ELR (cell line): ENCODE data around the gene FARP2.

Experiments used
- DNase-seq: peaks from one replicate; pipeline ENCODE4 v3.0.0-alpha.2; 2015; ENCODE audit warnings: low read depth

FARP2 gene

GRCh38 chr2:241459520-241459919, 103.4 kb downstream of the FARP2 start:
- DNase-seq, result no peak

GRCh38 chr2:241460631-241461030, 104.5 kb downstream of the FARP2 start:
- DNase-seq, result no peak

- no peak for DNase-seq
Observed at GRCh38 chr2:241461693-241462677, 105.9 kb downstream of the FARP2 start.

- DNase-seq, result no peak
Observed at GRCh38 chr2:241463276-241464135, 107.4 kb downstream of the FARP2 start.

GRCh38 chr2:241465543-241465942, 109.5 kb downstream of the FARP2 start:
- no peak for DNase-seq

- no peak for DNase-seq
Observed at GRCh38 chr2:241466230-241466629, 110.1 kb downstream of the FARP2 start.

GRCh38 chr2:241467777-241468475, 111.8 kb downstream of the FARP2 start:
- DNase-seq, result no peak

- no peak for DNase-seq
Observed at GRCh38 chr2:241468476-241468781, 112.3 kb downstream of the FARP2 start.

GRCh38 chr2:241469746-241470145, 113.7 kb downstream of the FARP2 start:
- DNase-seq, result no peak

GRCh38 chr2:241473399-241473798, 117.3 kb downstream of the FARP2 start:
- no peak for DNase-seq

GRCh38 chr2:241475267-241475666, 119.2 kb downstream of the FARP2 start:
- no peak for DNase-seq

GRCh38 chr2:241478166-241478565, 122.1 kb downstream of the FARP2 start:
- no peak for DNase-seq

GRCh38 chr2:241479026-241479898, 123.2 kb downstream of the FARP2 start:
- DNase-seq, result no peak

- no peak for DNase-seq
Observed at GRCh38 chr2:241481687-241482086, 125.6 kb downstream of the FARP2 start.

- DNase-seq, result no peak
Observed at GRCh38 chr2:241482126-241482955, 126.3 kb downstream of the FARP2 start.

- DNase-seq, result no peak
Observed at GRCh38 chr2:241483305-241483704, 127.2 kb downstream of the FARP2 start.

- no peak for DNase-seq
Observed at GRCh38 chr2:241485172-241485911, 129.3 kb downstream of the FARP2 start.

GRCh38 chr2:241489088-241489487, 133.0 kb downstream of the FARP2 start:
- DNase-seq, result no peak
